ENCODE data around the gene HMGN2.

GRCh38 chr1:26477446-26478152 is 5.4 kb downstream of the HMGN2 start:
- TF ChIP-seq YY1 (IDR thresholded peaks at IDR 0.05; ENCODE audit: insufficient read depth, insufficient read length) (no peak), ZNF274 (IDR thresholded peaks at IDR 0.05; ENCODE audit: low read depth, low read length) (no peak), SUZ12 (IDR thresholded peaks at IDR 0.05; ENCODE audit: extremely low read depth, insufficient read depth, insufficient read length) (no peak)
